ENCODE results near the gene SPRR2D.

The SPRR2D gene

GRCh38 chr1:153001382-153001781, 39.5 kb downstream of the SPRR2D start, which contains the start of gene SPRR3:
Gene SPRR3 (plus strand): TSS chr1:153001749. CDS start chr1:153003021, 1,272 bp downstream.
- Histone ChIP-seq H2AFZ (ENCODE audit: low read length) (no peak within 1 kb of the TSS), H3K9ac (ENCODE audit: low read length) (no peak within 1 kb of the TSS), H3K27ac (ENCODE audit: low read length) (no peak within 1 kb of the TSS), H3K9me2 (replicated peaks; ENCODE audit: insufficient read depth, low read length) (no peaks in the 10 kb centered on the region), H4K20me1 (ENCODE audit: insufficient read depth, low read length) (no peaks in the 10 kb centered on the region), H3K4me2 (ENCODE audit: low read depth, low read length) (no peak within 1 kb of the TSS), H3K9me3 (replicated peaks; ENCODE audit: insufficient read depth, low read length) (no peaks in the 10 kb centered on the region), H3K27me3 (replicated peaks; ENCODE audit: insufficient read depth, low read length) (no peaks in the 10 kb centered on the region), H3F3A (ENCODE audit: insufficient read depth, low read length) (no peaks in the 10 kb centered on the region), H3K36me3 (replicated peaks; ENCODE audit: insufficient read depth, low read length) (no peaks in the 10 kb centered on the region), H3K79me2 (ENCODE audit: low read length) (no peaks in the 10 kb centered on the region), H3K4me3 (ENCODE audit: low read length) (no peak within 1 kb of the TSS), H3K4me1 (ENCODE audit: low read length) (no peaks in the 10 kb centered on the region)
- TF ChIP-seq CTCF (IDR thresholded peaks at IDR 0.05; ENCODE audit: low read length) (no peak), EZH2phosphoT487 (IDR thresholded peaks at IDR 0.05; ENCODE audit: low read length) (no peak), EZH2 (optimal IDR thresholded peaks at IDR 0.05; ENCODE audit: low read depth, low read length) (no peak)
- no peak for DNase-seq

- H3K4me2 ChIP-seq (ENCODE audit: low read depth, low read length) = no peak overlapping the region
- H3K9me3 ChIP-seq (replicated peaks; ENCODE audit: insufficient read depth, low read length) = no peaks in the 10 kb centered on the region
- no peak for DNase-seq
- H3K9me2 ChIP-seq (replicated peaks; ENCODE audit: insufficient read depth, low read length) = no peaks in the 10 kb centered on the region
- no peak overlapping the region for H3K27ac ChIP-seq (ENCODE audit: low read length)
- no peak overlapping the region for H3K4me3 ChIP-seq (ENCODE audit: low read length)
- no peaks in the 10 kb centered on the region for H3K36me3 ChIP-seq (replicated peaks; ENCODE audit: insufficient read depth, low read length)
- no peaks in the 10 kb centered on the region for H3K79me2 ChIP-seq (ENCODE audit: low read length)
- H3K9ac ChIP-seq (ENCODE audit: low read length) = no peak overlapping the region
- no peaks in the 10 kb centered on the region for H3K27me3 ChIP-seq (replicated peaks; ENCODE audit: insufficient read depth, low read length)
- H3K4me1 ChIP-seq (ENCODE audit: low read length) = no peaks in the 10 kb centered on the region
- no peaks in the 10 kb centered on the region for H3F3A ChIP-seq (ENCODE audit: insufficient read depth, low read length)
- no peak overlapping the region for H2AFZ ChIP-seq (ENCODE audit: low read length)
- no peaks in the 10 kb centered on the region for H4K20me1 ChIP-seq (ENCODE audit: insufficient read depth, low read length)
- TF ChIP-seq EZH2phosphoT487 (IDR thresholded peaks at IDR 0.05; ENCODE audit: low read length) (no peak), EZH2 (optimal IDR thresholded peaks at IDR 0.05; ENCODE audit: low read depth, low read length) (no peak), CTCF (IDR thresholded peaks at IDR 0.05; ENCODE audit: low read length) (no peak)
Measured at GRCh38 chr1:153000294-153000693, 40.6 kb downstream of the SPRR2D start.

- H3K9me2 ChIP-seq (replicated peaks; ENCODE audit: insufficient read depth, low read length) = no peaks in the 10 kb centered on the region
- no peak overlapping the region for H3K4me2 ChIP-seq (ENCODE audit: low read depth, low read length)
- no peaks in the 10 kb centered on the region for H3K9me3 ChIP-seq (replicated peaks; ENCODE audit: insufficient read depth, low read length)
- H3F3A ChIP-seq (ENCODE audit: insufficient read depth, low read length) = no peaks in the 10 kb centered on the region
- no peak overlapping the region for H3K27ac ChIP-seq (ENCODE audit: low read length)
- TF ChIP-seq EZH2phosphoT487 (IDR thresholded peaks at IDR 0.05; ENCODE audit: low read length) (no peak), CTCF (IDR thresholded peaks at IDR 0.05; ENCODE audit: low read length) (no peak), EZH2 (optimal IDR thresholded peaks at IDR 0.05; ENCODE audit: low read depth, low read length) (no peak)
- no peak for DNase-seq
- H2AFZ ChIP-seq (ENCODE audit: low read length) = no peak overlapping the region
- no peak overlapping the region for H3K4me3 ChIP-seq (ENCODE audit: low read length)
- H3K79me2 ChIP-seq (ENCODE audit: low read length) = no peaks in the 10 kb centered on the region
- no peak overlapping the region for H3K9ac ChIP-seq (ENCODE audit: low read length)
- no peaks in the 10 kb centered on the region for H3K4me1 ChIP-seq (ENCODE audit: low read length)
- H3K36me3 ChIP-seq (replicated peaks; ENCODE audit: insufficient read depth, low read length) = no peaks in the 10 kb centered on the region
- no peaks in the 10 kb centered on the region for H4K20me1 ChIP-seq (ENCODE audit: insufficient read depth, low read length)
- H3K27me3 ChIP-seq (replicated peaks; ENCODE audit: insufficient read depth, low read length) = no peaks in the 10 kb centered on the region
Measured at GRCh38 chr1:152999818-153000217, 41.1 kb downstream of the SPRR2D start.

All from MM.1S (cell line).